Chondrocyte (in vitro differentiated cells): Measurements from ENCODE around the gene RGS11. TPM values are rescaled to one million over a fixed set of nuclear protein-coding genes. Genes with fewer than 3 reads are reported as not detected.

Experiments used
- DNase-seq: peaks from one replicate; pipeline ENCODE4 v3.0.0; 2021; ENCODE audit warnings: mixed read lengths, low spot score
- H3K27ac Mint-ChIP-seq: one replicate; pipeline ENCODE4 v1.8.0; 2021; ENCODE audit warnings: mild to moderate bottlenecking, moderate library complexity, mixed read lengths; ENCODE audit not compliant: unreplicated experiment
- H3K27me3 Mint-ChIP-seq: 2 replicates; pipeline ENCODE4 v1.8.0; 2021; ENCODE audit warnings: low read depth, mixed read lengths
- H3K36me3 Mint-ChIP-seq: 2 replicates; pipeline ENCODE4 v1.8.0; 2021; ENCODE audit warnings: low read depth, mixed read lengths
- H3K4me1 Mint-ChIP-seq: 2 replicates; pipeline ENCODE4 v1.8.0; 2021; ENCODE audit warnings: low read depth, mild to moderate bottlenecking, mixed read lengths
- H3K4me3 Mint-ChIP-seq: one replicate; pipeline ENCODE4 v1.8.0; 2021; ENCODE audit warnings: mild to moderate bottlenecking, moderate library complexity, mixed read lengths; ENCODE audit not compliant: unreplicated experiment
- H3K9me3 Mint-ChIP-seq: 2 replicates; pipeline ENCODE4 v1.8.0; 2021; ENCODE audit warnings: low read depth, mixed read lengths
- CTCF ChIP-seq: fragments of 200-600 bp; sonication (generic); IDR thresholded peaks from 2 replicates; pipeline ENCODE4 v1.5.0; 2021; ENCODE audit warnings: antibody characterized with exemption, mild to moderate bottlenecking, moderate library complexity
- total RNA-seq: library from RNA; stranded (reverse); gene quantifications from 3 replicates; pipeline ENCODE4 v1.2.1, GENCODE V29; 2021

RGS11 gene
- total RNA-seq, 1 donor from 2014 or later: 21.0 TPM

GRCh38 chr16:296806-297510 lies 21.2 kb upstream of the RGS11 start:
- no peak overlapping the region for H3K4me3 Mint-ChIP-seq
- H3K27me3 Mint-ChIP-seq: no peaks in the 10 kb centered on the region
- H3K4me1 Mint-ChIP-seq: no peaks in the 10 kb centered on the region
- no peaks in the 10 kb centered on the region for H3K9me3 Mint-ChIP-seq
- no peak for DNase-seq
- no peak for TF ChIP-seq CTCF
- peaks cover 2% of the 10 kb centered on the region for H3K36me3 Mint-ChIP-seq
- no peak overlapping the region for H3K27ac Mint-ChIP-seq

GRCh38 chr16:296276-296675 lies 20.5 kb upstream of the RGS11 start:
- no peaks in the 10 kb centered on the region for H3K27me3 Mint-ChIP-seq
- H3K27ac Mint-ChIP-seq: no peak overlapping the region
- H3K4me1 Mint-ChIP-seq: no peaks in the 10 kb centered on the region
- no peaks in the 10 kb centered on the region for H3K9me3 Mint-ChIP-seq
- DNase-seq: no peak
- peaks cover 4% of the 10 kb centered on the region for H3K36me3 Mint-ChIP-seq
- no peak overlapping the region for H3K4me3 Mint-ChIP-seq
- TF ChIP-seq CTCF: no peak

DNA sequence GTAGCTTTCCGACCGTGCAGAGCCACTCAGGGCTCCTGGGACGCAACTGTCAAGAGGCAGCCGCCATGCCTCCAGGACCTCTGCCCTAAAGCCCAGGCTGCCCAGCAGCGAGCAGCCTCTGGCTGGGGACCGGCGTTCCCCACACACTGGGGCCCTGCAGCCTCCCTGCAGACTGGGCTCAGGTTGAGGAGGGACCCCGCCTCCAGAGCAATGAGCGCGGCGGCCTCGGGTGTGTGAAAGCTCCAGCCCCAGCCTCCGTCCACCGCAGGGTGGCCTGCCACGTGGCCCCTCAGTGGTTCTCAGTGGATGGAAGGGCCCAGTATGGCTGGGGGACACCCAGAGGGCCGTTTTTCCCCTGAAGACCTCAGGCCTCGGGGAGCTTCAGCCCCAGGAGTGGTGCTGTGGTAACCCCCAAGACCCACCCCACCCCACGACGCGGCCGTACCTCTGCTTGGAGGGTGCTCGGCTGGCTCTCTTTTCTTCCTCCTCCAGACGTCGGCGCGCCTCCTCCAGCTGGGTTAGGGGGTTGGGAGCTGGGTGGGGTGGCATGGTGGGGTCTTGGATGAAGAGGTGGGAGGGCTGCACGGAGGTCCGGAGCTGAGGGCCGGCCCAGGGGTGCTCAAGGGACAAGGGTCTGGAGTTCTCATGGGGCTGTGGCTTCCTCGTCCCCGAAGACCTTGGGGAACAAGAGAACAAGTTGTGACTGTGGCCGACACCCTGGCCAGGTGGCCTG lies 17.5 kb upstream of the RGS11 start:
- no peak for DNase-seq
- H3K36me3 Mint-ChIP-seq: peaks cover 4% of the 10 kb centered on the region
- H3K27me3 Mint-ChIP-seq: no peaks in the 10 kb centered on the region
- H3K9me3 Mint-ChIP-seq: no peaks in the 10 kb centered on the region
- no peak overlapping the region for H3K27ac Mint-ChIP-seq
- no peaks in the 10 kb centered on the region for H3K4me1 Mint-ChIP-seq
- no peak overlapping the region for H3K4me3 Mint-ChIP-seq
- no peak for TF ChIP-seq CTCF

DNA sequence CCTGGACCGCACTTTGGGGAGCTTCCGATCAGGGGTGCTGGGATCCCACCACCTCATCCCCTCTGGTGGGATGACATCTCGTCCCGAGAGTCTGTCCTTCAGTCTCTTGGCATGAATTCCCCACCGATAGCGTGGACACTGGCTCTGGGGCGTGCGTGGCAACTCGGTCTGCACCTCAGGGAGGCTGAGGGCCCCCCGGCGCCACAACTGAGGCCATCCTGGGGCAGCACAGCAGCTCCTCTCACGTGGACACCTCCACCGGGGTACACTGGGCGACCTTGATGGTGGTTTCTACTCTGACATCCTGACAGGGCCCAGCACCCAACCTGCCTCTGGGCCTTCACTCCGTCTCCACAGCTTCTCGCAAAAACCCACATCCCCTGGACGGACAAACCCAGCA lies 15.8 kb upstream of the RGS11 start:
- no peaks in the 10 kb centered on the region for H3K4me1 Mint-ChIP-seq
- H3K27ac Mint-ChIP-seq: no peak overlapping the region
- no peaks in the 10 kb centered on the region for H3K9me3 Mint-ChIP-seq
- no peak for TF ChIP-seq CTCF
- no peak overlapping the region for H3K4me3 Mint-ChIP-seq
- no peaks in the 10 kb centered on the region for H3K27me3 Mint-ChIP-seq
- DNase-seq: peak; percentile 87
- peaks cover 10% of the 10 kb centered on the region for H3K36me3 Mint-ChIP-seq

DNA sequence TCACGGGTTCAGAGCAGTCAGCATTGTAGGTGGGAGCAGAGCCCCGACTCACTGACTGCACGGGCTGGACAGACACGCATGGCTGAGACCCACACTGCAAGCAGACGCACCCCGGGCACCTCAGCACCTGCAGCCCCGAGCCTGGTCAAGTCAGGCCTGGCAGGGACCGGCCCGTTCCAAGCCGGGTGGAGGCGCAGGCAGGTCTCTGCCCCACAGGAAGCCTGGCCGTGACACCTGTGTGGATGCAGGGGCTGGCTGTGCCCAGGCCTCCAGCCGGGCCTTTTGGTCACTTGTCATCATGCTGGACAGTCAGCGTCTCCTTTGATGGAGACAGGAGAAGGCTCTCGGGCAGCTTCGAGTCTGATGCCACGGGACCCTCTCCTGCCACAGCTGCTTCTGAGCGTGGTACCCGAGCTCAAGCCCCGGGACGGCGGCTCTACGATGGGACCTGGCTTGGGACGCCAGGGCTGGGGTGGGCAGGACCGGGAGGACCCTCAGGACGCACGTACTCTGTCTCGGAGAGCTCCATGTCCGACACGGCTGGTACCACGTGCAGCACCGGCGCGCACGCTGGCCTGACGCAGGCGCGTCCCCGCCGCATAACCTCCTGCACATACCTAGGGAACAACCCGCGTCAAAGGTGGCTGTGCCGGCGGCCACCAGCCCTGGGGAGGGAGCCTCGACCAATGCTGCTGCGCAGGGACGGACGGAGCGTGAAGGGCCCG lies 15.1 kb upstream of the RGS11 start:
- H3K4me3 Mint-ChIP-seq: no peak overlapping the region
- DNase-seq: peak; percentile 90
- H3K27ac Mint-ChIP-seq: no peak overlapping the region
- peaks cover 13% of the 10 kb centered on the region for H3K36me3 Mint-ChIP-seq
- no peaks in the 10 kb centered on the region for H3K27me3 Mint-ChIP-seq
- no peaks in the 10 kb centered on the region for H3K4me1 Mint-ChIP-seq
- H3K9me3 Mint-ChIP-seq: no peaks in the 10 kb centered on the region
- no peak for TF ChIP-seq CTCF
